ENCODE measurements around the gene FAM199X.

The FAM199X gene

DNA sequence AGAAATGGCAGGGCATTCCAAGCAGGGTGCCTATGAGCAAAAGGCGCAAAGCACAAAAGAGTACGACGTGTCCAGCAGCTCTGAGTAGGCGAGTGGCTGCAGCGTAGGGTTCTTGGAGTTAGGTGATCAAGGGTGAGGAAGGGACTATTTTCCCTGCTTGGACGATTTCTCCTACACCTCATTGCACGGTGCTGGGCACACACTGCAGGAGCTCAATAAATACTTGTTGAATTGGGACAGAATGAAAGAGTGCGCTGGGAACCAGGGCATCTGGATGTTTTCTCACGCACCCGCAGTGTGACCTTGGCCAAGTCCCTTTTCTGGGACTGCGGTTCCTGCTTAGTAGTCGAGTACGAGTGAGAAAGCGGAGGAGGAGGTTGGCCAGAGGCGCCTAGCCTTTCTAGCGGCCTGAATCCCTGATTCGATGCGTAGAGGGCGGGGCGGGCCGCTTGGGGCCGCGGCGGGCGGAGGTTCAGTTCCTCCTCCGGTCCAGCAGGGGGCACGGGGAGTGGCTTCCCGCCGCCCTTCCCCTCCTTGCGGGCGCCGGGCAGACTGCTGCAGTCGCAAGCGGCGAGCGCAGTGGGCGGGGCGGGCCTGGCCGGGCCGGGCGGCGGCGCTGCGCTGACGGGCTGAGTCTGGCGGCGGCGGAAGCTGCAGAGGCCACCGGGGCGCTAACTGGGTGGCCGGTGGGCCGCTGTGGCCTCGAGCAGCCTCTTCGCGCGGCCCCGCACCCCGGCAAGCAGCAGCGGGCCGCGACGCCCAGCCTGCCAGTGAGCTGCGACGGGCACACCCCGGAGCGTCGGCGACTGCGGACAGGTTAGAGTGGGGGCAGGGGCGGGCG, at the start of gene FAM199X:
FAM199X (plus strand) TSS at position 560 of the 841 bp plus-strand sequence. CDS start 333 bp downstream, outside the sequence.
- peak; percentile 56 to 73 (median 64) for DNase-seq (ENCODE audit: low read depth in 4 of 4, low spot score in 1 of 4)

DNA sequence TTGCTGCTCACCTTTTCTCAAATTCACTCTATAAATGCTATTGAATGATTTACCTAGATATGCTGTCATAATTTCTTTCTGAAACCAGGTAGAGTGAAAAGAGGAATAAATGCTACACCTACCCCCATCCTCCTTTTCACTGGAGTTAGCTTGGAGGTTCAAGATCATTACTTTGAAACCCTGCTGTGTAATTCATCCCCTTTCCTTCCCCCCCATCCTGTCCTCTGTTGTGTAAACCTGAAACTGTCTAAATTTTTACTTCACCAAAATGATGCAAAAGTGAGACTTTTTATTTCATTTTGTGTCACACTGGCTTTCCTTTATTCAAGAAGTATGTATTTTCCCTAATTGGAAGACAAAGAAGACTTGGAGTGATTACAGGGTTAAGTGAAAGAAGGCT, 48.5 kb upstream of the FAM199X start:
- DNase-seq (ENCODE audit: low read depth in 4 of 4, low spot score in 1 of 4) = no peak

DNA sequence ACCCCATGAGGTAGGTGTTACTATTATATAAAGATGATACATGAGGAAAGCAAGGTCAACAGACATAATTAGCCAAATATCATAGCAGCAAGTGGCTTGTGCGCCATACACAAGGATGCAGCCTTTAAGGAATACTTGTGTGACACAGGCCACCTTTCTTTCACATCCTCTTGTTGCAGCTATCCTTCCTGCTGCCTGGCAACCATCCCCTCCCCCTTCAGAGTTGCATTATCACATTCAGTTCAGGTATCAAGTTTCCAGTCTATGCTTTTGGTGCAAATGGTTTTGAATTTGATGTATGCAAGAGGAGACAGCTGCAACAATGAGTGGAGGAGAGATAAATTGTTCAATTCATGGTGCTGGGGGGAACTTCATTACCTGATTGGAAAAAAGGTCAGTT, 47.5 kb upstream of the FAM199X start:
- DNase-seq (ENCODE audit: low read depth in 4 of 4, low spot score in 1 of 4) = no peak

DNA sequence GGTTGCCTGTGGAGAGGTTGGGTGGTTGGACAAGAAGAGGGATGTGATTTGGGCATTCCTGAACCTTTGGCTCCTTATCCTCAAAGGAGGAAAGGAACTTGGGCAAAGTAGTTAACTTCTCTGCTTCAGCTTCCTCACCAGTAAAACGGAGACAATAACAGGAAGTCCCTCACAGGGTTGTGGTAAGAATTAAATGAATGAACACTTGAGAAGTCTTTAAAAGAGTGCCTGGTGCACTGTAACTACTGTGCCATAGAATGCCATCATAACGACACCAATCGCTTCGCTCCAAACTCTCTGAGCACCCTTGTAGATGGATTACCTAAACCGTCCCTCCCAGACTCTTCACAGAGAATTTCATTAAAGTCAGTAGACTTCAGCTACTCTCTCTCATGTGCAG, 43.4 kb upstream of the FAM199X start:
- no peak for DNase-seq (ENCODE audit: low read depth in 4 of 4, low spot score in 1 of 4)

DNA sequence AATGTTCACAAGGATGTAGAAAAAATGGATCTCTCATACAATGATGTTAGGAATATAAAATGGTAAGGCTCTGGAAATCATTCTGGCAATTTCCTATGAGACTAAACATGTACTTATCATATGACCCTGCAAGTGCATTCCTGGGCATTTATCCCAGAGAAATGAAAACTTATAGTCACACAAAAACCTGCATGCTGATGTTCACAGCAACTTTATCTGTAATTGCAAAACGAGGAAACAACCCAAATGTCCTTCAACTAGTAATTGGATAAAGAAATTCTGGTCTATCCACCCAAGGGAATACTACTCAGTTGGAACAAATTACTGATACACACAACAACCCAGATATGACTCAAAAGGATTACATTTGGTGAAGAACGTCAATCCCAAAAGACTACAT, 39.4 kb upstream of the FAM199X start:
- DNase-seq (ENCODE audit: low read depth in 4 of 4, low spot score in 1 of 4) = no peak

DNA sequence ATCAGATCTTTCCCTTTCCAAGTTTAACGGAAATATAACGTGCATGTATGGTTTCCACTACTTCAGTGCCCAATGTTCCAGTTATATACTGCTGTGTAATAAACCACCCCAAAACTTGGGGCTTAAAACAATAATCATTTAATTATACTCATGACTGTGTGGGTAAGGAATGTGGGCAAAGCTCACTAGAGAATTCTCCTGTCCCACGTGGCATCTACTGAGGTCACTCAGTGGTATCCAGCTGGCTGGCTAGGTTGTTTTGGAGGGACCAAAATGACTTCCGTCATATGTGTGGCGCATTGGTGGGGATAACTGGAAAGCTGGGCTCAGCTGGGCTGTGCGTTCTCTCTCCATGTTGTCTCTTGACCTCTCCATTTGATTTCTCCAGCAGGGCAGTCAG, 35.4 kb upstream of the FAM199X start:
- DNase-seq (ENCODE audit: low read depth in 4 of 4, low spot score in 1 of 4) = no peak

DNA sequence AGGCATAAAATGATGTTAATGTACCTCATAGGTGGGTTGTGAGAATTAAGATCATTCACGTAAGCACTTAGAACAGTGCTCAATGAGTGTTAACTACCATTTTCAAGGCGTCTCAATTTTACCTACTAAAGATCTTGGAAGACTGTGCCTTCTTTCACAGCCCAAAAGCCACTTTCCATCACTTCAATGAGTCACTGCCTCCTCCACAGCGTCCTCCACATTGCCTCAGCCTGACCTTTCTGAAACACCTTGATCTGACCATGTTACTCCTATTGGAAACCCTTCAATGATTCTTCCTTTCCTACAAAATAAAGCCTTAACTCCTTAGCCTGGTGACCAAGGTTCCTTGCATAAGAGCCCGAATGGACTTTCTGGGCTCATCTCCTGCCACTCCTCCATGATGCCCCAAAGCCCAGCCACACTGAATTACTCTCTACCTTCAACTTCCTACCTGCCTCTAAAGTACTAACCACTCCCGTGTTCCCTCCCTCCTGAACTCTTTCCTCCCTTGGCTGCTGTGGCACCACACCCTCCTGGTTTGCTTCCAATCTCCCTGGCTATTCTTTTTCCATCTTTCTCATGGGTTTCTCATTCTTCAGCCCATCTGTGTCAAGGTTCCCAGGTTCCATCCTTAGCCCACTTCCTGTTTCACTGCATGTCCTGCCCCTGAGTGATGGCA, 31.5 kb upstream of the FAM199X start:
- no peak for DNase-seq (ENCODE audit: low read depth in 4 of 4, low spot score in 1 of 4)

DNA sequence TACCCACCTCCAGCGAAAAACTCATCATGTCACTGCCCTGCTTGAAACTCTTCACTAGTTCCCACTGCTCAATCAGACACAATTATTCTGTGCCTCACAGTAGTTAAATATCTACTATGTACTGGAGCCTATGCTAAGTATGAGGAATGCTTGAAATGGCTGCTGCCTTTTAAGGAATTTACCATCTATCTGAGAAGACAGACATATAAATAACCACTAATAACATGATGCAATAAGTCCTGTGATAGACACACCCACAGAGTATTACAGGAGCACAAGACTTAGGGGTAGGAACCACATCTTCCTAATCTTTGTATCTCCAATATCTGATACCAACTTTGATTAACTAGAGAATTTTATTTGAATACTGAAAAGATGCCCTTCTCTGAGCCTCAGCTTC, 30.6 kb upstream of the FAM199X start:
- no peak for DNase-seq (ENCODE audit: low read depth in 4 of 4, low spot score in 1 of 4)

DNA sequence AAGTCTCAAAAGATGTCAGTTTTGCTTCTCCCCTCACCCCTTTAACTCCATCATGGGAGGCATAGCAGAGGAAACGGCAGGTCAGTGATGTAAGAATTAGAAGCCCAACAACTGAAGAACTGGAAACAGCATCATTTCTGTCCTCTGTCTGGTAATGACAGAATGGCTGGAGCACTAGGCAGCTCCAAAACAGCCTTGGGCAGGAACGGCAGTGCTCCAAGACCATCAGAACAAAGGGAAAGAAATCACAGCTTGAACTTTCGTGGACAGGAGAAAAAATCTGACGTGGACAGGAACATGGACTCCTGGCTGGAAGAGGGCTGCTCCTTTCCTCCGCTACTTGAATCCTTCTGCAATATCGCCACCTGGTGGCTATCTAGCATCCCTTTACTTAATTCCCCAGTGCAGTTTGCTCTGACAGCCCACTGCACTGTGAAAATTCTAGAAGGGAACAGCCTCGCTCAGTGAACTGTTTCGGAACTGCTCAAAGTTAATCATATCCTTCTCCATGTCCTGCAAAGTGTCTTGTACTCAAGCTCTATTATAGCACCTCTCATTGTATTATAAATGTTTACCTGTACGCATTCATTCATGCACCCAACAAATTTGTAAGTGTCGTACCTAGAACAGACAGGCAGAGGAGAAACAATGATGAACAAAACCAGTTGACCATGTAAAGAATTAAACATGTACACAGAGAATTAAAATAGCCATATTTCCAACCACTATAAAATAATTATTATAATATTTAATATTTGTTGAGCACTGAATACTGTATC, 29.8 kb upstream of the FAM199X start:
- DNase-seq (ENCODE audit: low read depth in 4 of 4, low spot score in 1 of 4) = peak in 2 of 4 experiments; percentile 13 to 18

DNA sequence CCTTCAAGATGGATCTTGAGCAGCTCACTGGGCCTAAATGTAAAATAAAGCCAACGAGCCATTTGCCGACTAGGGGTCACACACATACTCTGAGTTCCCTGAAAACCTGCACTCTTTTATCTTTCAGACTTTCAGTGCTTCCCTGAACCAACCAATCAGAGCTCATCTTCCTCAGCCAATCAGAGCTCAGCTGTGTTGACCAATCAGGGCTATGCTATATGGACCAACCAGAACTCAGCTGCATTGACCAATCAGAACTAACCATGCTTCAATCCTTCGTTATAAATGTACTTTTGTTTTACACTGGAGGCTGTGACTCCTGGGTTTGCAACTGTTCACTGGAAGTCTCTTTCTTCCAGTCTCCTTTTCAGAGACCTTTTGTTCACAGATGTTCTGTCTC, 28.8 kb upstream of the FAM199X start:
- DNase-seq (ENCODE audit: low read depth in 4 of 4, low spot score in 1 of 4) = no peak

DNA sequence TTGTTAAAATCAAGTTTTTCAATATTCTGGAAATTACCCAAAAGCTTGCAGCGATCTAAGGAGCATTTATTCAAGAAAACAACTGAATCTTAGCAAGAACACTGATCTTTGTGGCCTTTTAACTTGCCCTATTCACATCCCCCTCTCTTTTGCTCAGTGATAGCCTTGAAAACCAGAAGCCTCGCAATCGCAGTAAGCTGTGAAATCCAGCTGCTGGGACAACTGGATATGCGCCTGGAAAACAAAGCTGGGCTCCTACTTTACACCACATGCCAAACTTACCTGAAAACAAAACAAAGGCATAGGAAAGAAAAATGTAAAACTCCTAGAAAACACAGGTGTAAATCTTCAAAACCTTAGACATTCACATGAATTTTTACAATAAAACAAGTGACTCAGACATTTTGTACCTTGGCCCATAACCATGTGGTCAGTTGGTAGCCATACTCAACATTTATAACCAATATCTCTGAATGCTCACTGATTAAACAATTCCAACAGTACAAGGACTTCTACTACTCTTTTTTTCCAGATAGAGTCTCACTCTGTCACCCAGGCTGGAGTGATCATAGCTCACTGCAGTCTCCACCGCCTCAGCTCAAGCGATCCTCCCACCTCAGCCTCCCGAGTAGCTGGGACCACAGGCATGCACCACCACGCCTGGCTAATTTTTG, 25.0 kb upstream of the FAM199X start:
- DNase-seq (ENCODE audit: low read depth in 4 of 4, low spot score in 1 of 4) = no peak

DNA sequence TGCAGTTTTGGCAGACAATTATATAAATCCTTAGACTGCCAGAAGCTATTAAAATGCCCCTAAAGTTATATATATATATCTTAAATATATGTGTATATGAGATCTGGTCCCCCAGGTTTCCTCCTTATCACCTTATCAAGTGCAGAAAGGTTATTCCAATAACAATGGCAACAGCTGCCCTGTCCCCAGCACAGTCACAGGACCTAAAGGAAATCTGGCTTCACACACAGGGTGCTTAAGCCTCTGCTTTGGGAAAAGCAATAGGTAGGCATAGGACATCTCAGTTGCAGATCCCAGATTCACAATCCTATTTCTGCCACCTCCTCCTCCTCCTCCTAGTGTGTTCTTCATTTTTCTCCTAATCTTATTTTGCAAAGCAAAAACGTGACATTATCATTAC, 15.2 kb upstream of the FAM199X start:
- no peak for DNase-seq (ENCODE audit: low read depth in 4 of 4, low spot score in 1 of 4)

DNA sequence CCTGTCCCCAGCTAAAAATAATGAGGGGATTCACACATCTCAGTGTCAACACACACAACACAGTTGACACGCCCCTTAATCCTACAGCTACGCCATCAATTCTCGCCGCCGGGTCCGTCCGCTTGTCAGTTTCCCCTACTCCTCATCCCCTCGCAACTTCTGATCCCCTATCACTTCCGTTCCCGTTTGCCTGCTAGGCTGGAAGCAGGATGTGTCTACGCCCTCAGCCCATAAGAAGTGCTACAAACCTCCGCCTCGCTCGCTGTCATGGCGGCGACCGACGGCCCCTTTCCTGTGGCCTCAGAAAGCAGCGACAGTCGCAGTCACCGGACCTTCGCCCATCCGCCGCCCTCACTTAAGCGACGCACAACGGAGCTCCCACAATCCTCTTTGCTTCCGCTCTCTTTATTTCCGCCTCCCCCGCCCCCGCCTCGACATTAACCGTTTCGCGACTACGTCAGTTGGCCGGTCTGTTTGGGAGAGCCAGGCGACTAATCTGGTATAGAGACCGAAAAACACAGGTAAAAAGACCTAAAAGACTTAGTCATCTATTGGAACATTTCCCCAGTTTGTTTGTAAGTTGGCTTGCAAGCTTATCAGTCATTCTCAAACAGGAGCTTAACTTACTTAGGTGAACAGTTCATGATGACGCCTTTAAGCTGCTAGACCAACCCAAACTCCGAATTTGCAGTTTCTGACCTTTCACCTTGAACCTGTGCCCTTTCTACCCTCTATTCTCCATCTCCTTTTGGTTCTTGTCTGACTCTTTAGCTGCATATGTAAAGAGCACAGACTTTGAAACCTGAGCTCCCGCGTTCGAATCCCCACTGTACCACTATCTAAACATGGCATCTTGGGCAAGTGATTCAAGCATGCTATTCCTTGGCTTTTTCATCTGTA, 9.4 kb upstream of the FAM199X start, which contains the start of gene SLC25A53:
SLC25A53 (minus strand) TSS at position 380 of the 900 bp plus-strand sequence. CDS start 51,752 bp downstream, outside the sequence.
- DNase-seq (ENCODE audit: low read depth in 4 of 4, low spot score in 1 of 4) = peak; percentile 35 to 58 (median 47)

DNA sequence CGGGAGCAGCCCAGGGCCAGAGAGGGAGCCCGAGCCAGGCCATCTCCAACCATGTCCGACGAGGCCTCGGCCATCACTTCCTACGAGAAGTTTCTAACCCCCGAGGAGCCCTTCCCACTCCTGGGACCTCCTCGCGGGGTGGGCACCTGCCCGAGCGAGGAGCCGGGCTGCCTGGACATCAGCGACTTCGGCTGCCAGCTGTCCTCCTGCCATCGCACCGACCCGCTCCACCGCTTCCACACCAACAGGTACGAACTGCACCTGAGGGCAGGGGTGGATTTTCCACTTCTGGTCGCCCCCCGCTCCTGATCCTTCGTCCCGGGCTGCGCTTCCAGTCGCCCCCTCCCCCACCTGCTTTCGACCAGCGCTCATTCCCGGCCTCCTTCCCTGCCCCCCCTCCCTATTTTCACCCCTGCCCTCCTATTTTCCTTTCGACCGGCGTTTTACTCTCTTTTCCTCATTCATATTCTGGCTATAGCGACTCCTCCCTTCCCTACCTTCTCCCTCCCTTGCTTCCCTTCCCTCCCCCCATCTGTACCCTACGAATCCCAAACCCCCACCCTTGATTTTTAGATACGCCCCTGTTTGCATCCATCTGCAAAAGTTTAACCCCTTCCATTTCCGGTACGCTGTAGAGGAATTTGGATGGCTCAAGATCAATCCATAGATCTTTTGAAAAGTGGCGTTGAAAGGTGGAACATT, 633 bp downstream of the FAM199X start:
- no peak for DNase-seq (ENCODE audit: low read depth in 4 of 4, low spot score in 1 of 4)

DNA sequence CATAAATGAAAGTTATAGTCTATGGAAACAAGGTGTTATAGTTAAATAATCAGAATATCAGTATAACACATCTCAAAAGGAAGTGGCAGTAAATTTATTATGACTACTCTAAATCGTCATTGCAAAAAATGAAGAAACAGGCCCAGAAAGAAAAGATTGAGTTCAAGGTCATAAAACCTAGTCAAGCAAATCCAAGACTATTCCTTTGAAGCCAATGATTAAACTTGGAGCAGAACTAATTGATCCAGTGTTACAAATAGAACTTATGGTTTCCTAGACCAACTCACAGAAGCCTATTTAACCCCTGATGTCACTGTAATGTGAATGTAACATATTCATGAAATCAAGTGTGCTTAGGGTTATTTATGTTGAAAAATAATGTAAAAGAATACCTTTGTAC, 1.9 kb downstream of the FAM199X start:
- no peak for DNase-seq (ENCODE audit: low read depth in 4 of 4, low spot score in 1 of 4)

DNA sequence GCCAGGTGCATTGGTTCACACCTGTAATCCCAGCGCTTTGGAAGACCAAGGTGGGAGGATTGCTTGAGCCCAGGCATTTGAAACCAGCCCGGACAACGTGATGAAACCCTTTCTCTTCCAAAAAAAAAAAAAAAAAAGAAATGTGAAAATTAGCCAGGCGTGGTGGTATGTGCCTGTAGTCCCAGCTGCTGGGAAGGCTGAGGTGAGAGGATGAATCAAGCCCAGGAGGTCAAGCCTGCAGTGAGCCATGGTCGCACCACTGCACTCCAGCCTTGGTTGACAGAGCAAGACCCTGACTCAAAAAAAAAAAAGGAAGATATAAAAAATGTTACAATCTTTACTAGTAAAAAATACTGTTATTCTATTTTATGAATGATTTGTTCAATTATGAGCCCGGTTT, 5.9 kb downstream of the FAM199X start:
- DNase-seq (ENCODE audit: low read depth in 4 of 4, low spot score in 1 of 4) = no peak

DNA sequence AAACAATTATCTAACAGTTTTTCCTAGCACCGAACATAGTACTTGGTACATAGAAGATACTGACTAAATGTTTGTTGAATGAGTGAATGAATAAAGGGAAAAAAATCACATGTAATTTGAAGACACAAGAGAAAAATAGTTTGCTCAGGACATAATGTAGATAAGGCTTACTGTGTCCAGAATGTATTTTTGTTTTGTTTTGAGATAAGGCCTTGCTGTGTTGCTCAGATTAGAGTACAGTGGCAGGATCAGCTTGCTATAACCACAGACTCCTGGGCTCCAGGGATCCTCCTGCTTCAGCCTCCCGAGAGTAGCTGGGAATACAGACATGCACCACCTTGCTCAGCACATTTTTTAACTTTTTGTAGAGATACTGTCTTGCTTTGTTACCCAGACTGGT, 6.5 kb downstream of the FAM199X start:
- DNase-seq (ENCODE audit: low read depth in 4 of 4, low spot score in 1 of 4) = no peak

DNA sequence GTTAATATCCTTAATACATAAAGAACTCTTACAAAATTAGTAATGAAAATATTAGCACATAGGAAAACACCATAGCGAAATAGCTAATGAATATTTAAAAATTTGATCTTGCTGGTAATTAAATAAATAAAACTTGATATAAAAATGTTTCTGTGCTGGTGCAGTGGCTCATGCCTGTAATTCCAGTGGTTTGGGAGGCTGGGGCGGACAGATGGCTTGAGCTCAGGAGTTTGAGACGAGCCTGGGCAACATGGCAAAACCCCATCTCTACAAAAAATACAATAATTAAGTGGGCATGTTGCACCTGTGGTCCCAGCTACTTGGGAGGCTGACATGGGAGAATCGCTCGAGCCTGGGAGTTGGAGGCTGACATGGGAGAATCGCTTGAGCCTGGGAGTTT, 7.6 kb downstream of the FAM199X start:
- DNase-seq (ENCODE audit: low read depth in 4 of 4, low spot score in 1 of 4) = no peak

DNA sequence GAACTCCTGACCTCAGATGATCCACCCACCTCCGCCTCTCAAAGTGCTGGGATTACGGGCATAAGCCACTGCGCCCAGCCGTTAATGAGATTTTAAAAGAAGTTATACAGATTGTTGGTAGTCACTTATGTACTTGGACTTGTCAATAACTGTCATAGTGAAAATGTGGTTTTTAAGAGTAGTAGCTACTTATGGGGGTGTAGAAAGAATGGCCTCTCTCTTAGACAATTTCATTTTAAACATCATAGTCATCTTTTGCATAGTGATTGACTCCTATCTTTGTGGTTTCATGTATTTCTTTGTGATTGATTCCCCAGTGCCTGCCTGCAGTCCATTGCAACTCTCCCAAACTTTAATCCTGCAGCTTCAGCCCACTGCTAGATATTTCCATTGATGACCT, 17.4 kb downstream of the FAM199X start:
- DNase-seq (ENCODE audit: low read depth in 4 of 4, low spot score in 1 of 4) = no peak

Measured in stimulated activated CD4-positive, alpha-beta T cell treated with anti-CD3 and anti-CD28 coated beads, Interleukin-1b, Interleukin-23, amount 100 ng/mL, for 24 hours (primary cell).